Measurements from ENCODE around the gene DGCR2. TPM values are rescaled to one million over a fixed set of nuclear protein-coding genes. Genes with fewer than 3 reads are reported as not detected.

DGCR2 gene
- total RNA-seq, 2 experiments from 2014 or later: 31.9 to 35.5 TPM

DNA sequence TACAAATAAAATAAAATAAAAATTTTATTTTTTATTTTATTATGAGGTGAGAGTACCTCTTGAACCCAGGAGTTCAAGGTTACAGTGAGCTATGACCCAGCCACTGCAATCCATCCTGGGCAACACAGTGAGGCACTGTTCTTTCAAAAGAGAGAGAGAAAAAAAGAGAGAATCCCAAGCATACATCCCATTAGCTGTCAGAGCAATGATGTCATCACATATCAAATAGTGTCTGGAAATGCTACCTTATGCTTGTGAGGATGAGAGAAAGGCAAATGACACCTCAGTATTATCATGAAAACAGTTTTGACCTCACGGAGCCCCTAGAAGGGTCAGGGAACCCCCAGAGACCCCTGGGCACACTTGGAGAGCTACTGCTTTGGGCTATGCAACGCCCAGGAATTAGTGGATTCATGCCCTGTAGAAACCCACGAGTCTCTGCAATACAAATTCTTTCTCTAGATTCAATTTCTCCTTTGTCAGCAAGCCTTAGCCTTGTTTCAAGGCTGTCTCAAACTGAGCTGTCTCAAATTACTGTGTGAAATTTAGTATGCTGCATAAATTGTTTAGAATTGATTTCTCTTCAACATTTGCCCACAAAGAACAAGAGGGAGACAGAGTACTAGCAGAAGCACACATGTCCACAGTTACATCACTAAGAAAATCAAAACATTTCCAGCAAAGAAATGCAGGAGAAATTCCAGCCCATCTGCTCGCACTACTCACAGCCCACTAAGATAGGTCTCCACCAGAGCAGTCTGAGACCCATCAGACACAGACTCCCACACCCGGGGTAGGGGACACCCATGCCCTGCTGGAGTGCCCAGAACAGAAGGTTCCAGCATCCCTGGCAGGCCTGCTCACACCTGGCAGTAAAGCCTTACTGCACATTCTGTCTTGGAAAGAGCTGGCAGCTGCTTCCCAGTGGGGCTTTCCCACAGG lies 18.1 kb downstream of the DGCR2 start:
- intact Hi-C loops (cut with DNase I, micrococcal nuclease): loop anchor here in 1 of 2 experiments (10.0 kb wide), 2 partner anchors 341 to 531 kb away; partner anchors contain the start of gene C22orf39
- Mint-ChIP-seq H3K4me3 (no peak overlapping the region), H3K9me3 (no peaks in the 10 kb centered on the region), H3K27me3 (no peaks in the 10 kb centered on the region), H3K36me3 (ENCODE audit: low read depth) (peaks cover 23% of the 10 kb centered on the region), H3K4me1 (ENCODE audit: low read depth) (peaks cover 61% of the 10 kb centered on the region), H3K27ac (peak overlapping the region; percentile 30)
- TF ChIP-seq, protein P1, sequence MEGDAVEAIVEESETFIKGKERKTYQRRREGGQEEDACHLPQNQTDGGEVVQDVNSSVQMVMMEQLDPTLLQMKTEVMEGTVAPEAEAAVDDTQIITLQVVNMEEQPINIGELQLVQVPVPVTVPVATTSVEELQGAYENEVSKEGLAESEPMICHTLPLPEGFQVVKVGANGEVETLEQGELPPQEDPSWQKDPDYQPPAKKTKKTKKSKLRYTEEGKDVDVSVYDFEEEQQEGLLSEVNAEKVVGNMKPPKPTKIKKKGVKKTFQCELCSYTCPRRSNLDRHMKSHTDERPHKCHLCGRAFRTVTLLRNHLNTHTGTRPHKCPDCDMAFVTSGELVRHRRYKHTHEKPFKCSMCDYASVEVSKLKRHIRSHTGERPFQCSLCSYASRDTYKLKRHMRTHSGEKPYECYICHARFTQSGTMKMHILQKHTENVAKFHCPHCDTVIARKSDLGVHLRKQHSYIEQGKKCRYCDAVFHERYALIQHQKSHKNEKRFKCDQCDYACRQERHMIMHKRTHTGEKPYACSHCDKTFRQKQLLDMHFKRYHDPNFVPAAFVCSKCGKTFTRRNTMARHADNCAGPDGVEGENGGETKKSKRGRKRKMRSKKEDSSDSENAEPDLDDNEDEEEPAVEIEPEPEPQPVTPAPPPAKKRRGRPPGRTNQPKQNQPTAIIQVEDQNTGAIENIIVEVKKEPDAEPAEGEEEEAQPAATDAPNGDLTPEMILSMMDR (IDR thresholded peaks at IDR 0.05): no peak
- Histone ChIP-seq H3K27me3 (ENCODE audit: control insufficient read depth in 1 of 2, insufficient read depth in 2 of 2, low read length in 2 of 2) (no peaks in the 10 kb centered on the region), H3K27ac (ENCODE audit: low read depth in 1 of 2, low read length in 2 of 2) (no peak overlapping the region), H3K4me3 (ENCODE audit: low read length) (no peak overlapping the region), H3K36me3 (ENCODE audit: insufficient read depth, low read length) (peaks cover 4% of the 10 kb centered on the region), H3K4me1 (ENCODE audit: insufficient read depth, low read length) (peaks cover 37% of the 10 kb centered on the region), H3K9me3 (ENCODE audit: control insufficient read depth in 1 of 2, insufficient read depth in 1 of 2, low read length in 2 of 2) (no peaks in the 10 kb centered on the region)
- ChIA-PET POLR2A (no interaction called here), CTCF (interaction anchor here (1.2 kb wide), 1 partner anchor 18 kb away, joined by 3 read pairs; the partner anchor contains the start of gene DGCR2)
- DNase-seq: no peak
- no peak for ATAC-seq (ENCODE audit: poor library complexity)

DNA sequence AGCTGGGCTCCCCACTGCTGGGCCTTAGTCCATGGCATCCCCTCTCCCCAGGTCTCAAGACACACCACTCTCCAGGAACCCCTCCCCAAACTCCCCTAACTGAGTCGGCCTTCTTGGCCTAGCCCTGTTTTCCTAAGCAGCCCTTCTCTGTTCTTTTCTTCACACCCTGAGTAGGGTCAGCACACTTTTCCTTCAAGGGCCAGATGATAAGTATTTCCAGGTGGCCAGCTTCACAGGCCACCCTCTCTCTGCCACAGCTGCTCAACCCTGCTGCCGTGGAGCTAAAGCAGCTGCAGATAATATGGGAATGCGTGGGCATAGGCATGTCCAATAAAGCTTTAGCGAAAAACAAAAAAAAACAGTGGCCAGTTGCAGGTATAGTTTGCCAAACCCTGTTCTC lies 24.1 kb downstream of the DGCR2 start:
- intact Hi-C loops (cut with DNase I, micrococcal nuclease): no loop called here
- no peaks in the 10 kb centered on the region for H3K27me3 ChIP-seq (ENCODE audit: control insufficient read depth in 1 of 2, insufficient read depth in 2 of 2, low read length in 2 of 2)
- ChIA-PET POLR2A (no interaction called here), CTCF (no interaction called here)
- TF ChIP-seq, protein P1 (IDR thresholded peaks at IDR 0.05): no peak
- no peak overlapping the region for H3K27ac ChIP-seq (ENCODE audit: low read depth in 1 of 2, low read length in 2 of 2)
- Mint-ChIP-seq H3K27ac (peak overlapping the region; percentile 62), H3K9me3 (no peaks in the 10 kb centered on the region), H3K36me3 (ENCODE audit: low read depth) (peaks cover 37% of the 10 kb centered on the region), H3K27me3 (no peaks in the 10 kb centered on the region), H3K4me3 (no peak overlapping the region), H3K4me1 (ENCODE audit: low read depth) (peaks cover 35% of the 10 kb centered on the region)
- ATAC-seq (ENCODE audit: poor library complexity): no peak
- H3K4me1 ChIP-seq (ENCODE audit: insufficient read depth, low read length): peaks cover 16% of the 10 kb centered on the region
- H3K4me3 ChIP-seq (ENCODE audit: low read length): no peak overlapping the region
- H3K36me3 ChIP-seq (ENCODE audit: insufficient read depth, low read length): peaks cover 21% of the 10 kb centered on the region
- peak in 1 of 14 experiments; percentile 26 for DNase-seq
- peaks cover 0 to 4% of the 10 kb centered on the region in 2 experiments for H3K9me3 ChIP-seq (ENCODE audit: control insufficient read depth in 1 of 2, insufficient read depth in 1 of 2, low read length in 2 of 2)

DNA sequence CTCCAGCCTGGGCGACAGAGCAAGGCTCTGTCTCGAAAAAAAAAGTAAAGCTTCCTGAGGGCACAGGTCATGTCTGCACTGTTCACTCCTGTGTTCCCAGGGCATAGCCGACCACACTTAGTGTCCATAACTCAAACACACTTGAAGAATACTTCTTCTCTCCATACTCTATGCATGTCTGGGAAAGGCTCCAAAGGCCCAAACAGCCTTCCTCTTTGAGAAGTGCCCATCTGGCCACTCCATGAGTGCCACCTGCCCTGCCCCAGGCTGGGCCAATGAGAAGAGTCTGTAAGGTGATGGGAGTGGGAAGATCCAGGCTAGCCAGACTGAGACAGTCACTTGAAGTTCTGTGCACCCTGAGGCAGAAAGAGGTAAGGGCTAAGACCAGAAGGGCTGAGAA lies 24.7 kb downstream of the DGCR2 start:
- ATAC-seq (ENCODE audit: poor library complexity) (no peak), DNase-seq (peak in 1 of 14 experiments; percentile 6)
- H3K27ac Mint-ChIP-seq: peak overlapping the region; percentile 62
- peaks cover 33% of the 10 kb centered on the region for H3K4me1 Mint-ChIP-seq (ENCODE audit: low read depth)
- Histone ChIP-seq H3K4me1 (ENCODE audit: insufficient read depth, low read length) (peaks cover 16% of the 10 kb centered on the region), H3K4me3 (ENCODE audit: low read length) (no peak overlapping the region), H3K27ac (ENCODE audit: low read depth in 1 of 2, low read length in 2 of 2) (no peak overlapping the region), H3K27me3 (ENCODE audit: control insufficient read depth in 1 of 2, insufficient read depth in 2 of 2, low read length in 2 of 2) (no peaks in the 10 kb centered on the region), H3K9me3 (ENCODE audit: control insufficient read depth in 1 of 2, insufficient read depth in 1 of 2, low read length in 2 of 2) (peaks cover 0 to 4% of the 10 kb centered on the region in 2 experiments), H3K36me3 (ENCODE audit: insufficient read depth, low read length) (peaks cover 21% of the 10 kb centered on the region)
- no peaks in the 10 kb centered on the region for H3K9me3 Mint-ChIP-seq
- CTCF ChIA-PET: no interaction called here
- intact Hi-C loops (cut with DNase I, micrococcal nuclease): no loop called here
- H3K4me3 Mint-ChIP-seq: no peak overlapping the region
- POLR2A ChIA-PET: no interaction called here
- no peaks in the 10 kb centered on the region for H3K27me3 Mint-ChIP-seq
- TF ChIP-seq, protein P1 (IDR thresholded peaks at IDR 0.05): no peak
- peaks cover 43% of the 10 kb centered on the region for H3K36me3 Mint-ChIP-seq (ENCODE audit: low read depth)
